DMS 273 (cell line): Measurements from ENCODE around the gene RPL15.

ENCODE experiments used
- DNase-seq: peaks from one replicate; lab custom pipeline; 2025; ENCODE audit not compliant: unreplicated experiment; lab: John Stamatoyannopoulos, UW

The RPL15 gene

GRCh38 chr3:23959135-23959900, 42.4 kb downstream of the RPL15 start:
- DNase-seq, result no peak

GRCh38 chr3:23960649-23961048, 43.7 kb downstream of the RPL15 start:
- no peak for DNase-seq

- DNase-seq, result no peak
Observed at GRCh38 chr3:23961066-23961465, 44.1 kb downstream of the RPL15 start.

GRCh38 chr3:23961913-23962312, 45.0 kb downstream of the RPL15 start:
- DNase-seq, result no peak

- DNase-seq, result no peak
Observed at GRCh38 chr3:23964537-23965235, 47.8 kb downstream of the RPL15 start.

GRCh38 chr3:23966328-23966727, 49.4 kb downstream of the RPL15 start:
- DNase-seq, result no peak

GRCh38 chr3:23968463-23969184, 51.7 kb downstream of the RPL15 start:
- no peak for DNase-seq

GRCh38 chr3:23969393-23969792, 52.5 kb downstream of the RPL15 start:
- DNase-seq, result no peak
